Cardiac fibroblast (primary cell): Measurements from ENCODE around the gene PCDHGA1.

ENCODE experiments used
- DNase-seq, 2 donors: peaks; one replicate each; pipeline versions ENCODE4 v3.0.0 to v3.0.0-alpha.2; 2010; ENCODE audit warnings: low read depth in 2 of 2
- H3K4me3 ChIP-seq, 2 donors: replicated peaks in 1 of 2; 1 replicate in 1 of 2; 2 replicates in 1 of 2; pipeline ENCODE4 v1.5.1; 2011; ENCODE audit warnings: low read depth in 2 of 2, low read length in 2 of 2, mild to moderate bottlenecking in 2 of 2, moderate library complexity in 1 of 2
- CTCF ChIP-seq: IDR thresholded peaks from one replicate; pipeline ENCODE4 v1.5.1; 2011; ENCODE audit warnings: low read depth, mild to moderate bottlenecking, low read length, inconsistent platforms

The PCDHGA1 gene

GRCh38 chr5:141359790-141360426 is 29.6 kb downstream of the PCDHGA1 start, which contains the start of gene PCDHGB2:
Gene PCDHGB2 (plus strand): TSS chr5:141359994. CDS start chr5:141360136, 142 bp downstream.
- peak within 1 kb of the TSS; percentile 9 to 43 for H3K4me3 ChIP-seq
- peak; percentile 47 to 70 for DNase-seq
- peak; percentile 35 for TF ChIP-seq CTCF

GRCh38 chr5:141360685-141361084 is 30.4 kb downstream of the PCDHGA1 start:
- no peak for TF ChIP-seq CTCF
- DNase-seq = no peak
- no peak overlapping the region for H3K4me3 ChIP-seq

GRCh38 chr5:141362719-141363118 is 32.4 kb downstream of the PCDHGA1 start:
- no peak for TF ChIP-seq CTCF
- DNase-seq = no peak
- no peak overlapping the region for H3K4me3 ChIP-seq

GRCh38 chr5:141363952-141364660 is 33.8 kb downstream of the PCDHGA1 start, which contains the start of gene PCDHGA5:
Gene PCDHGA5 (plus strand): TSS chr5:141364162. CDS start chr5:141364331, 169 bp downstream.
- no peak for TF ChIP-seq CTCF
- DNase-seq = peak; percentile 22 to 38
- peak within 1 kb of the TSS; percentile 9 to 24 for H3K4me3 ChIP-seq

GRCh38 chr5:141366016-141366896 is 35.9 kb downstream of the PCDHGA1 start:
- no peak overlapping the region for H3K4me3 ChIP-seq
- no peak for TF ChIP-seq CTCF
- DNase-seq = no peak

- TF ChIP-seq CTCF = peak; percentile 52
- peak; percentile 66 to 73 for DNase-seq
- peak within 1 kb of the TSS; percentile 30 to 38 for H3K4me3 ChIP-seq
Observed at GRCh38 chr5:141369994-141370848, 39.9 kb downstream of the PCDHGA1 start, which contains the start of gene PCDHGB3. Gene PCDHGB3 (plus strand): TSS chr5:141370242. CDS start chr5:141370395, 153 bp downstream.
